BJ (cell line): Measurements from ENCODE around the gene UBE2C. TPM values are rescaled to one million over a fixed set of nuclear protein-coding genes. Genes with fewer than 3 reads are reported as not detected.
A peak's percentile ranks its signal among the peaks of the same experiment; 100 is the strongest.

ENCODE experiments used
- CTCF ChIA-PET: fragments of 350-600 bp; formaldehyde crosslinking; extraction: SDS; loops from one replicate; lab custom pipeline; 2021; ENCODE audit warnings: antibody characterized with exemption, inconsistent platforms; lab: Yijun Ruan, JAX
- POLR2A ChIA-PET: fragments of 300-600 bp; sonication (Branson Sonifier 250); formaldehyde crosslinking; extraction: SDS; loops from one replicate; lab custom pipeline; 2021; ENCODE audit warnings: antibody characterized with exemption; lab: Charles Lee
- DNase-seq: peaks from one replicate; pipeline ENCODE4 v3.0.0-alpha.2; 2011; ENCODE audit warnings: low read depth
- H3K27me3 ChIP-seq: 2 replicates; pipeline ENCODE4 v1.6.0; 2011; ENCODE audit warnings: low read length; ENCODE audit not compliant: control insufficient read depth, insufficient read depth
- H3K36me3 ChIP-seq: 2 replicates; pipeline ENCODE4 v1.5.1; 2011; ENCODE audit warnings: low read length; ENCODE audit not compliant: control insufficient read depth, insufficient read depth
- H3K4me3 ChIP-seq: 2 replicates; pipeline ENCODE4 v1.5.1; 2011; ENCODE audit warnings: low read depth, mild to moderate bottlenecking, control low read depth, low read length
- polyA plus RNA-seq: library from polyadenylated mRNA; depleted of rRNA; stranded (reverse); fragments of >200 nt; gene quantifications from 2 replicates; pipeline ENCODE4 v1.2.3, GENCODE V29; 2011
- TF ChIP-seq, protein P1 (sequence below): IDR thresholded peaks from 2 replicates; pipeline ENCODE4 v1.5.1; 2011; ENCODE audit warnings: low read depth, mild to moderate bottlenecking, control low read depth, inconsistent platforms, low read length, moderate library complexity; ENCODE audit not compliant: insufficient read depth

The UBE2C gene
- polyA plus RNA-seq, 1 experiment: 90.8 TPM

- CTCF ChIA-PET: interaction anchor here (0.6 to 2.7 kb wide), 6 partner anchors 8 to 736 kb away, joined by 3 to 16 read pairs (median 4); no protein-coding TSS in a partner anchor
- Histone ChIP-seq H3K36me3 (no peaks in the 10 kb centered on the region), H3K27me3 (peaks cover 10% of the 10 kb centered on the region), H3K4me3 (no peak overlapping the region)
- TF ChIP-seq, protein P1, sequence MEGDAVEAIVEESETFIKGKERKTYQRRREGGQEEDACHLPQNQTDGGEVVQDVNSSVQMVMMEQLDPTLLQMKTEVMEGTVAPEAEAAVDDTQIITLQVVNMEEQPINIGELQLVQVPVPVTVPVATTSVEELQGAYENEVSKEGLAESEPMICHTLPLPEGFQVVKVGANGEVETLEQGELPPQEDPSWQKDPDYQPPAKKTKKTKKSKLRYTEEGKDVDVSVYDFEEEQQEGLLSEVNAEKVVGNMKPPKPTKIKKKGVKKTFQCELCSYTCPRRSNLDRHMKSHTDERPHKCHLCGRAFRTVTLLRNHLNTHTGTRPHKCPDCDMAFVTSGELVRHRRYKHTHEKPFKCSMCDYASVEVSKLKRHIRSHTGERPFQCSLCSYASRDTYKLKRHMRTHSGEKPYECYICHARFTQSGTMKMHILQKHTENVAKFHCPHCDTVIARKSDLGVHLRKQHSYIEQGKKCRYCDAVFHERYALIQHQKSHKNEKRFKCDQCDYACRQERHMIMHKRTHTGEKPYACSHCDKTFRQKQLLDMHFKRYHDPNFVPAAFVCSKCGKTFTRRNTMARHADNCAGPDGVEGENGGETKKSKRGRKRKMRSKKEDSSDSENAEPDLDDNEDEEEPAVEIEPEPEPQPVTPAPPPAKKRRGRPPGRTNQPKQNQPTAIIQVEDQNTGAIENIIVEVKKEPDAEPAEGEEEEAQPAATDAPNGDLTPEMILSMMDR: no peak
- POLR2A ChIA-PET: interaction anchor here (0.5 to 0.6 kb wide), 3 partner anchors 431 to 444 kb away, joined by 3 to 4 read pairs (median 3); partner anchors contain the start of gene SDC4
- peak; percentile 100 for DNase-seq
Observed at GRCh38 chr20:45779011-45779915, 33.2 kb upstream of the UBE2C start.

DNA sequence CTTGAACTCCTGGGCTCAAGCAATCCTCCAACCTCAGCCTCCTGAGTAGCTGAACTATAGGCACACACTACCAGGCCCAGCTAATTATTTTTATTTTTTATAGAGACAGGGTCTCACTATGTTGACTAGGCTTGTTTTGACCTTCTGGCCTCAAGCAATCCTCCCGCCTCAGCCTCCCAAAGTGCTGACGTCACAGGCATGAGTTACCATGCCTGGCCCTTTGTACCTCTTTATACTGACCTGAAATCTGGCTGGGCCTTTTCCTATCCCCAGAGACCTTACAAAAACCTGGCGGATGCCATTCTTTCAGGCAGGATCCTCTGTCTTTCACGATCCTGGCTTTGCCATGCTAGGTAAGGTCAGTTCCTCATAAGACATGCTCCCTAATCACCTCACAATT lies 32.3 kb upstream of the UBE2C start:
- Histone ChIP-seq H3K36me3 (no peaks in the 10 kb centered on the region), H3K4me3 (no peak overlapping the region), H3K27me3 (peaks cover 6% of the 10 kb centered on the region)
- no peak for DNase-seq
- CTCF ChIA-PET: interaction anchor here (0.9 to 2.7 kb wide), 6 partner anchors 9 to 737 kb away, joined by 3 to 16 read pairs (median 3); no protein-coding TSS in a partner anchor
- POLR2A ChIA-PET: interaction anchor here (0.6 kb wide), 1 partner anchor 742 kb away, joined by 3 read pairs; no protein-coding TSS in a partner anchor
- TF ChIP-seq, protein P1: no peak

GRCh38 chr20:45781391-45781931 lies 31.0 kb upstream of the UBE2C start:
- CTCF ChIA-PET: interaction anchor here (0.7 to 2.7 kb wide), 3 partner anchors 10 to 17 kb away, joined by 4 to 16 read pairs (median 6); no protein-coding TSS in a partner anchor
- TF ChIP-seq, protein P1: no peak
- POLR2A ChIA-PET: no interaction called here
- peaks cover 4% of the 10 kb centered on the region for H3K27me3 ChIP-seq
- no peak overlapping the region for H3K4me3 ChIP-seq
- peak; percentile 67 for DNase-seq
- no peaks in the 10 kb centered on the region for H3K36me3 ChIP-seq

DNA sequence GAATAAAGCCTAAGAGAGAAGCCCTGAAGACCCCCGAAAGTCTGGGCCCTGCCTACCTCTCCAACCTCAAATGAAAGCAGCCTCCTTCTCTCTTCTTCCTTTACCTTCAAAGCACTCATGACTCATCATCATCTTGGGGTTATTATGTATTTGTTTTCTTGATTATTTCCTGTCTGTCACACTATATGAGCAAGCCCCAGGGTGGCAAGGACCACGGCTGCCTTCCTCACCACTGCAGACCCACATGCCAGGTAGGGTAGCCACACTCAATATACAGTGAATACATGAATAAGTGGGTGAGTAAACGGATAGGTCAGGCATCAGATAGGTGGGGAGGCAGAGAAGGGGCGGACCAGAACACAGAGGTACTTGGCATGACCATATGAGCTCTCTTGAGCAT lies 29.6 kb upstream of the UBE2C start:
- DNase-seq: no peak

More for the DNA sequence above, 29.6 kb upstream of the UBE2C start:
- Histone ChIP-seq H3K4me3 (no peak overlapping the region), H3K27me3 (peaks cover 6% of the 10 kb centered on the region), H3K36me3 (no peaks in the 10 kb centered on the region)
- TF ChIP-seq, protein P1: no peak
- POLR2A ChIA-PET: no interaction called here
- CTCF ChIA-PET: interaction anchor here (0.7 kb wide), 1 partner anchor 32 kb away, joined by 3 read pairs; no protein-coding TSS in a partner anchor
